GM23248 (cell line): ENCODE results near the gene DLX2.

Experiments
- EZH2 ChIP-seq: fragments of 200-600 bp; sonication (generic); IDR thresholded peaks from 2 replicates; pipeline ENCODE4 v1.6.1; 2018; ENCODE audit warnings: antibody characterized with exemption, mild to moderate bottlenecking; ENCODE audit not compliant: insufficient read depth, poor library complexity, severe bottlenecking
- EZH2phosphoT487 ChIP-seq: fragments of 200-600 bp; sonication (generic); IDR thresholded peaks from 2 replicates; pipeline ENCODE4 v1.6.1; 2018; ENCODE audit warnings: antibody characterized with exemption, moderate library complexity, mild to moderate bottlenecking, low read depth; ENCODE audit not compliant: insufficient read depth

GRCh38 chr2:172088245-172089004 lies 14.3 kb downstream of the DLX2 start:
- TF ChIP-seq EZH2 = no peak
- no peak for TF ChIP-seq EZH2phosphoT487
